Measurements from ENCODE around the gene AP2A1. TPM values are rescaled to one million over a fixed set of nuclear protein-coding genes. Genes with fewer than 3 reads are reported as not detected.

Gene AP2A1
- total and polyA plus RNA-seq, 2 donors (not counting 3 experiments of a cell fraction or from before 2014, with no cell fraction given) = 108 to 113 TPM

GRCh38 chr19:49738268-49738667, 28.5 kb upstream of the AP2A1 start:
- Histone ChIP-seq H3K36me3 (ENCODE audit: control insufficient read depth in 2 of 2, extremely low read depth in 1 of 2, insufficient read depth in 2 of 2, low read length in 2 of 2) (no peaks in the 10 kb centered on the region), H3K4me1 (ENCODE audit: control insufficient read depth, extremely low read depth, insufficient read depth, low read length) (no peaks in the 10 kb centered on the region), H4K20me1 (replicated peaks; ENCODE audit: control insufficient read depth, extremely low read depth, insufficient read depth, low read length) (no peaks in the 10 kb centered on the region), H3K9me1 (replicated peaks; ENCODE audit: control insufficient read depth, extremely low read depth, insufficient read depth, low read length) (no peaks in the 10 kb centered on the region), H3K9ac (replicated peaks; ENCODE audit: extremely low read depth, insufficient read depth, low read length) (no peak overlapping the region), H3K4me2 (ENCODE audit: insufficient read depth, low read length) (no peak overlapping the region), H3K27ac (ENCODE audit: insufficient read depth, low read depth, low read length) (no peak overlapping the region), H3K4me3 (replicated peaks in 1 of 3; ENCODE audit: insufficient read depth in 1 of 3, low read depth in 1 of 3, low read length in 3 of 3) (no peak overlapping the region), H3K9me3 (replicated peaks; ENCODE audit: control insufficient read depth, insufficient read depth, low read length) (no peaks in the 10 kb centered on the region), H3K27me3 (ENCODE audit: control insufficient read depth in 2 of 2, insufficient read depth in 2 of 2, low read length in 2 of 2) (no peaks in the 10 kb centered on the region), H2AFZ (ENCODE audit: low read depth, low read length) (no peak overlapping the region), H3K79me2 (ENCODE audit: control insufficient read depth, insufficient read depth, low read length) (no peaks in the 10 kb centered on the region)
- BruUV-seq (replicated peaks) = no TSS peak
- no peak for TF ChIP-seq POLR2A (IDR thresholded peaks at IDR 0.05; ENCODE audit: low read depth, low read length)
- TF ChIP-seq MYC (IDR thresholded peaks at IDR 0.05; ENCODE audit: low read depth, low read length) = no peak
- no peak for TF ChIP-seq POLR2AphosphoS5 (IDR thresholded peaks at IDR 0.05; ENCODE audit: insufficient read depth, low read depth, low read length)
- no peak for TF ChIP-seq GATA2 (IDR thresholded peaks at IDR 0.05; ENCODE audit: insufficient read depth, insufficient read length, low read depth, low read length)
- no peak for TF ChIP-seq JUN (IDR thresholded peaks at IDR 0.05; ENCODE audit: borderline replicate concordance, insufficient read depth, insufficient read length, low read depth)
- TF ChIP-seq CTCF (IDR thresholded peaks at IDR 0.05; ENCODE audit: extremely low read depth in 1 of 2, insufficient read depth in 1 of 2, low read depth in 1 of 2, low read length in 2 of 2) = no peak
- no peak for TF ChIP-seq MAX (IDR thresholded peaks at IDR 0.05; ENCODE audit: insufficient read depth, insufficient read length)
- no peak for TF ChIP-seq EZH2 (IDR thresholded peaks at IDR 0.05; ENCODE audit: borderline replicate concordance, low read depth, low read length, severe bottlenecking)
- TF ChIP-seq FOS (IDR thresholded peaks at IDR 0.05; ENCODE audit: borderline replicate concordance, insufficient read depth, low read length) = no peak
- dilution Hi-C loops (cut with MboI; ENCODE audit: extremely low pct_ligation_motif_present, low sequenced_read_pairs) = no loop called here
- intact Hi-C loops (cut with micrococcal nuclease) = no loop called here
- ChIA-PET POLR2A (no interaction called here), CTCF (no interaction called here)
- FAIRE-seq (no peak), DNase-seq (ENCODE audit: low read depth, low spot score) (no peak)
